Measurements from ENCODE around the gene GLI2.

- TF ChIP-seq POLR2A (IDR thresholded peaks at IDR 0.05) (no peak), POLR2AphosphoS5 (IDR thresholded peaks at IDR 0.05) (no peak), EP300 (IDR thresholded peaks at IDR 0.05) (no peak)
- TF ChIP-seq, protein P1, sequence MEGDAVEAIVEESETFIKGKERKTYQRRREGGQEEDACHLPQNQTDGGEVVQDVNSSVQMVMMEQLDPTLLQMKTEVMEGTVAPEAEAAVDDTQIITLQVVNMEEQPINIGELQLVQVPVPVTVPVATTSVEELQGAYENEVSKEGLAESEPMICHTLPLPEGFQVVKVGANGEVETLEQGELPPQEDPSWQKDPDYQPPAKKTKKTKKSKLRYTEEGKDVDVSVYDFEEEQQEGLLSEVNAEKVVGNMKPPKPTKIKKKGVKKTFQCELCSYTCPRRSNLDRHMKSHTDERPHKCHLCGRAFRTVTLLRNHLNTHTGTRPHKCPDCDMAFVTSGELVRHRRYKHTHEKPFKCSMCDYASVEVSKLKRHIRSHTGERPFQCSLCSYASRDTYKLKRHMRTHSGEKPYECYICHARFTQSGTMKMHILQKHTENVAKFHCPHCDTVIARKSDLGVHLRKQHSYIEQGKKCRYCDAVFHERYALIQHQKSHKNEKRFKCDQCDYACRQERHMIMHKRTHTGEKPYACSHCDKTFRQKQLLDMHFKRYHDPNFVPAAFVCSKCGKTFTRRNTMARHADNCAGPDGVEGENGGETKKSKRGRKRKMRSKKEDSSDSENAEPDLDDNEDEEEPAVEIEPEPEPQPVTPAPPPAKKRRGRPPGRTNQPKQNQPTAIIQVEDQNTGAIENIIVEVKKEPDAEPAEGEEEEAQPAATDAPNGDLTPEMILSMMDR (IDR thresholded peaks at IDR 0.05): no peak
These were observed 13.5 kb upstream of the GLI2 start for GRCh38 chr2:120722246-120722567.
